ENCODE results near the gene RNF208. TPM values are rescaled to one million over a fixed set of nuclear protein-coding genes. Genes with fewer than 3 reads are reported as not detected.

The RNF208 gene
- total RNA-seq, 4 donors from 2014 or later, result 1.1 to 6.5 (median 1.5) TPM

DNA sequence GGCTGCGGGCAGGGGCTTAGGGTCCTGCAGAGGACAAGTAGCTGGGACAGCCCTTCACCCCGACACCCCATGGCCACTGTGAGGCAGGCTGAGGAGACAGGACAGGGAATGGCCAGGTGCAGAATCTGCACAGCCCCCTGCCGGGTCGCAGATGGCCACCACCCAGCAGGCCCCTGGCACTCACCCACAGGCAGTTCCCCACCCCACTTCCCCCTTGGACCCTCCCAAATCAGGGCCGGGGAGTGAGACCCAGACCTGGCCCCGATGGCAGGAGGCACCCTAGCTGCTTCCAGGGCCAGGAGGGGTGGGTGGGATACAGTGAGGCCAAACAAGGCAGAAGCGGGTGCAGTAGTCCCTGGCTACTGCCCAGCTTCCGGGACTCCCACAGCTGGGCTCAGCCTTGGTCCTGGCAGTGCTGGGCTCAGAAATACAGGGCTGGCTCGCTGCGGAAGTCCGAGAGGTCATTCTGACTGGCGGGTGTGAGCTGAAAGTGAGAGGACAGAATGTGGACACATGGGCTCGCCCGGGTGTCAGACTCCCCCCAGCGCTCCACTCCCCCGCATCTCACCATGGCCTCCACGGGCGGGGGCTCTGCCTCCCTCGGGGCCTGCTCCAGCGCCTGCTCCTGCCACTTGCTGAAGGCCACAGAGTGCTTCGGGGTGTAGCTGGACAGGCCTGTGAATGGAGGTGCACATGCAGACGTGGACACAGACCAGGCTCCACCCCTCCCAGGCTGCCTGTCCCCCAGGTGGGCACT is 30.2 kb downstream of the RNF208 start:
- no peaks in the 10 kb centered on the region for H3K9me3 ChIP-seq
- TF ChIP-seq POLR2A (IDR thresholded peaks at IDR 0.05) (no peak), CTCF (IDR thresholded peaks at IDR 0.05 in 4 of 5, conservative IDR thresholded peaks at IDR 0.05 in 1 of 5) (no peak)
- H3K4me1 ChIP-seq, result peaks cover 28 to 41% of the 10 kb centered on the region in 2 donors
- in situ Hi-C loops (cut with MboI; ENCODE audit: low sequenced_read_pairs in 4 of 4) (no loop called here), intact Hi-C loops (cut with DNase I; ENCODE audit: low total_unique reads) (no loop called here)
- H3K27me3 ChIP-seq, result no peaks in the 10 kb centered on the region
- H3K36me3 ChIP-seq, result peaks cover 0 to 22% of the 10 kb centered on the region in 2 donors
- ATAC-seq (no peak), DNase-seq (no peak)
- no peak overlapping the region for H3K4me3 ChIP-seq
- no peak overlapping the region for H3K27ac ChIP-seq

DNA sequence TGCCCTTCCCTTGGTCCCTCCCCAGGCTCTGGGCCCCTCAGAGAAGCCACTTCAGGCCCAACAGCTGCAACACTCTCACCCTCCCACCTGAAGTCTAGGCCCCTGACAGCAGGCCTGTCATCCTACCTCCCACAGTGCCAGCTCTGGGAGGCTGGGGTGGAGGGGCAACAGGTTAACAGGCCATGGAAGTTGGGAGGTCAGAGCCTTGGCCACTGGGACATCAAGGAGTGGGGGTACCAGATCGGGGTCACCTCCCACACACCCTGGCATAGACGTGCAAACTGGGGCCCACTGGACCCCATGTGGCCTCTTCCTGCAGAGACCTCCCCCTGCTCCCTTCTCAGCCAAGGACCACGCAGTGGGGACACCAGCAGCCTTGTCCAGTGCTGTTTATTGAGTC is 30.8 kb downstream of the RNF208 start:
- peaks cover 34 to 47% of the 10 kb centered on the region in 2 donors for H3K4me1 ChIP-seq
- peaks cover 0 to 22% of the 10 kb centered on the region in 2 donors for H3K36me3 ChIP-seq
- no peak for DNase-seq
- no peaks in the 10 kb centered on the region for H3K9me3 ChIP-seq
- intact Hi-C loops (cut with DNase I; ENCODE audit: low total_unique reads), result no loop called here
- H3K27ac ChIP-seq, result peak overlapping the region in 1 of 4 donors; percentile 97
- ATAC-seq, result no peak
- no peak overlapping the region for H3K4me3 ChIP-seq
- no peak for TF ChIP-seq CTCF (IDR thresholded peaks at IDR 0.05 in 4 of 5, conservative IDR thresholded peaks at IDR 0.05 in 1 of 5)
- TF ChIP-seq POLR2A (IDR thresholded peaks at IDR 0.05), result no peak
- H3K27me3 ChIP-seq, result no peaks in the 10 kb centered on the region
- in situ Hi-C loops (cut with MboI; ENCODE audit: low sequenced_read_pairs in 4 of 4), result no loop called here

- TF ChIP-seq CTCF (IDR thresholded peaks at IDR 0.05 in 4 of 5, conservative IDR thresholded peaks at IDR 0.05 in 1 of 5) (no peak), POLR2A (IDR thresholded peaks at IDR 0.05) (no peak)
- no peak for DNase-seq
- peaks cover 0 to 22% of the 10 kb centered on the region in 2 donors for H3K36me3 ChIP-seq
- H3K27ac ChIP-seq, result peak overlapping the region; percentile 85 to 98 (median 96)
- in situ Hi-C loops (cut with MboI; ENCODE audit: low sequenced_read_pairs in 4 of 4) (no loop called here), intact Hi-C loops (cut with DNase I; ENCODE audit: low total_unique reads) (no loop called here)
- ATAC-seq, result no peak
- H3K27me3 ChIP-seq, result no peaks in the 10 kb centered on the region
- peak overlapping the region in 1 of 4 donors; percentile 96 for H3K4me3 ChIP-seq
- no peaks in the 10 kb centered on the region for H3K9me3 ChIP-seq
- H3K4me1 ChIP-seq, result peaks cover 39 to 54% of the 10 kb centered on the region in 2 donors
Observed at GRCh38 chr9:137190315-137190856, 31.7 kb downstream of the RNF208 start.

DNA sequence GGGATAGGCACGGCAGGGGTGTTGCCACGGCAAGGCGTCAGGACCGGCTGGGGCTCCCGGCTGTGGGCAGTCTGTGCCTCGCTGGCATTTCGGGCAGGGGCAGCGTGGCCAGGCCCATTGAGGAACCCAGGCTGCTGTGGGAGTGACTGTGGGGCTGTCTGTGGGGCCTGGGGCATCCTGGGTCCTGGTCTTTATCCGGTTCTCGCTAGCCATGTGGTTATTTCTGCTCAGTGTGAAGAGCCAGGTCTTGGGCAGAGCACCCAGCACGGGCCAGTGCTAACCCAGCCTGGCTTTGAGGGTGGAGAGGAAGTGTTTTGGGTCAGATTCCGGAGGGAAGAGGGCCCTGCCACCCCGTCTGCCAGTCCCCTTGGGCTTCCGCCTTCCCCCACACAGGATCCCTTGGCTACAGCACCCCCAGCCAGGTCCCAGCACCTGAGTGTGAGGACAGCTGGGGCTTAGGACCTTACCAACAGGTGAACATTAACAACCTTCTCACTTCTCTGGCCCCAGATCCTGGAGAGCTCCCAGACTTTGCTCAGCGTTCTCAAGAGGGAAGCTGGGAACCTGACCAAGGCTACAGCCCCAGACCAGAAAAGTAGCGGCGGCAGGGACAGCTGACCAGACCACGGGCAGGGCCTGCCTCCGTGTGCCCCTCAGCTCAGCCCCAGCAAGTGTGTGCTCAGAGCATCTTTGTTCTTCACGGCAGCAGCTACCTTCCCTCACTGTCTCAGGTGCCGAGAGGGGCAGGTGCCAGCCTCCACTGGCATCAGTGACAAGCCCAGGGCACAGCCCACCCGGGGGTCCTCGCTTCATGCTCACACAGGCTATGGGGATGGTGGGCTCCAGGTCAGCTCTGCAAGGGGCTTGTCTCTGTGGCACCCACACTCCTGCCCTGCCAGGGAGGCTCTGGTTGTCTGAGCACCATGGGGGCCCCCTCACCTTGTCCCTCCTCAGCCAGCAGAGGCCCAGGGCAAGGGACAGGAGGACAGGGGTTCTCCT is 32.4 kb downstream of the RNF208 start:
- intact Hi-C loops (cut with DNase I; ENCODE audit: low total_unique reads), result loop anchor here (2.0 kb wide), 1 partner anchor 51 kb away; the partner anchor contains the start of gene TUBB4B
- Histone ChIP-seq H3K4me3 (peak overlapping the region; percentile 68 to 100 (median 97)), H3K4me1 (peaks cover 39 to 52% of the 10 kb centered on the region in 2 donors), H3K36me3 (peaks cover 0 to 27% of the 10 kb centered on the region in 2 donors), H3K9me3 (no peaks in the 10 kb centered on the region), H3K27ac (peak overlapping the region; percentile 85 to 98 (median 96)), H3K27me3 (no peaks in the 10 kb centered on the region)
- TF ChIP-seq CTCF (IDR thresholded peaks at IDR 0.05 in 4 of 5, conservative IDR thresholded peaks at IDR 0.05 in 1 of 5) (no peak), POLR2A (IDR thresholded peaks at IDR 0.05) (no peak)
- in situ Hi-C loops (cut with MboI; ENCODE audit: low sequenced_read_pairs in 4 of 4), result no loop called here
- no peak for ATAC-seq
- no peak for DNase-seq

All from gastrocnemius medialis (tissue), 4 donors.